GM18868 (cell line): ENCODE results near the gene FAM193A.
"Not testable (repeated sequence)": the region's sequence is repeated elsewhere in the genome, so short reads cannot be mapped to it uniquely, and the experiment has no call there.

ENCODE experiments used
- ATAC-seq: cut with Tn5 transposase; IDR thresholded peaks from one replicate; pipeline ENCODE4 v1.9.1; 2021; ENCODE audit warnings: mild to moderate bottlenecking, moderate library complexity; ENCODE audit not compliant: unreplicated experiment

FAM193A gene

DNA sequence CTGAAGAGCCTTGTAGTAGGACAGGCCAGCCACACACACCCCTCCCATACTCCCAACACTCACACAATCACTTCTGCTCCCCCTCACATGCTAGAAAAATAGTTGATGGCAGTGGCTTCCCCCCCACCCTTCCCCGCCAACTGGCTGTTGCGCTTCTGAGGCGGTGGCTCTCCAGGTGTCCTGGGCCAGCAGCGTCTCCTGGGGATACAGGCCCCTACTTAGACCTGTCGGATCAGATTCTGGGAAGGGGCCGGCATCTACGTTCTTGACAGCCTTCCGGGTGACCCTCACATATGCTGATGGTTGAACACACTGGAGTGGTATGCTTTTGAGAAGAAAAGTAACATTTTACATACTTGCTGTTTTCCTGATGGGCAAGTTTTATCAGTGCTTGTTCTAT, 179.8 kb downstream of the FAM193A start:
- no peak for ATAC-seq

DNA sequence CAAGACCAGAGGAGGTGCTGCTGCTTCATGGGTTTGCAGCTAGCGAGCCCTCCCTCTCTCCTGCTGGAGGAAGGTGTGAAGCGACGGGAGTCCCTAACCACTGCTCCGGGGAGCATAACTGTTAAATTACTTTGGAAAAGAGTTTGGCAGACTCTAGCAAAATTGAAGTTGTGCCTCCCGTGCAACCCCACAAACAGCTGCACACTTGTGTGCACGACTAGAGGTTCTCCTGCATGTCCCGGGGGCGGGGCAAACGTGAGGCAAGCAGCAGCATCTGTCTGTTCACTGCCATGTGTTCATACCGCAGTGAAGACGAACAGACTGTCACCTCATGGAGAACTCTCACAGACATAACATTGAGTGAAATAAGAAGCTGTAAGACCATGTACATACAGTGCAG, 185.1 kb downstream of the FAM193A start:
- ATAC-seq, result no peak

- ATAC-seq, result no peak
These were observed 185.6 kb downstream of the FAM193A start for GRCh38 chr4:2722033-2722432.

DNA sequence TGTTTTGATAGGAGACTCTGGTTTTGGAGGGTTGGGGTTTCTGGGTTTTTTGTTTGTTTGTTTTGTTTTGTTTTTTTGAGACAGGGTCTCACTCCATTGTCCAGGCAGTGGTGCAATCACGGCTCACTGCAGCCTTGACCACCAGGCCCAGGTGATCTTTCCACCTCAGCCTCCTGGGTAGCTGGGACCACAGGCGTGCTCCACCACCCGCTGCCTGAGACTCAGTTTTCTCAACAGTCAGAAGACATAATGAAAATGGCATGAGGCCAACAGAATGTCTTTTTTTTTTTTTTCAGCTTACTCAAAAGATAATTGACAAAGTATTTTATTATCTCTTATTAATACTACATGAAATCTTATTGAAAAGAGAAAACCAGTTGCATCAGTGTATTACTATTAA, 187.3 kb downstream of the FAM193A start:
- no peak for ATAC-seq

- ATAC-seq, result no peak
These were observed 188.9 kb downstream of the FAM193A start for GRCh38 chr4:2725380-2725779.

DNA sequence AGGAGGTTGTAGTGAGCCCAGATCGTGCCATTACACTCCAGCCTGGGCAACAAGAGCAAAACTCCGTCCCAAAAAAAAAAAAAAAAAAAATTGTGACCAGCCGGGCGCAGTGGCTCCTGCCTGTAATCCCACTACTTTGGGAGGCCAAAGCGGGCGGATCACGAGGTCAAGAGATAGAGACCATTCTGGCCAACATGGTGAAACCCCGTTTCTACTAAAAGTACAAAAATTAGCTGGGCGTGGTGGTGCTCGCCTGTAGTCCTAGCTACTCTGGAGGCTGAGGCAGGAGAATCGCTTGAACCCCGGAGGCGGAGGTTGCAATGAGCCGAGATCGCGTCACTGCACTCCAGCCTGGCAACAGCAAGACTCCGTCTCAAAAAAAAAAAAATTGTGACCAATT, 190.4 kb downstream of the FAM193A start:
- ATAC-seq, result not testable (repeated sequence)

DNA sequence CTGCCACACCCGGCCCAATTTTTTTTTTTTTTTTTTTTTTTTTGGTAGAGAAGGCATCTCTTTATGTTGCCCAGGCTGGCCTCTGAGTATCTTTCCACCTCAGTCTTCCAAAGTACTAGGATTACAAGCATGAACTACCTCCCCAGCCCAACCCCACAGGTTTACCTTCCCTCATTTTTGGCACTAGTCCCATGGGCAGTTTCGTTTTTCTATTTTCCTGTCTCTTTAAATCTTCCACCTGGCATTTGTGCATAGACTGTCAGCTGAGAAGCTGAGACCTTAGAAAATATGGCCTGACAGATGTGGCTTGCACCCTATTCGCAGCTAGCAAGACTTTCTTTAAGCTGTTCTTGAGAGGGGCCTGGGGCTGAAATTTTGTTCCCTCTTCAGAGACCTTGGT, 191.8 kb downstream of the FAM193A start:
- ATAC-seq, result no peak

- no peak for ATAC-seq
These were observed 192.5 kb downstream of the FAM193A start for GRCh38 chr4:2728806-2729532.

DNA sequence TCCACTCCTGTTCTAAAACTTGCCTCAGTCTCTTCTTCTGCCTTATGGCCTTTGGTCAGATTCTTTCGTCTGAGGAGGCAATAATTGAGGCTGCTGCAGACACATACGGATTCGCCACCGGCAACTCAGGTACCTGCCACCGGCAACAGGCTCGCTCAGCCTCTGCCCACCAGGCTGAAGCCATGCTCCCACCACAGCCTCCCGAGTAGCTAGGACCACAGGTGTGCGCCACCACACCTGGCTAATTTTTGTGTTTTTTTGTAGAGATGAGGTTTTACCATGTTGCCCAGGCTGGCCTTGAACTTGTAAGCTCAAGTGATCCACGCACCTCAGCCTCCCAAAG, 193.1 kb downstream of the FAM193A start:
- ATAC-seq, result no peak

DNA sequence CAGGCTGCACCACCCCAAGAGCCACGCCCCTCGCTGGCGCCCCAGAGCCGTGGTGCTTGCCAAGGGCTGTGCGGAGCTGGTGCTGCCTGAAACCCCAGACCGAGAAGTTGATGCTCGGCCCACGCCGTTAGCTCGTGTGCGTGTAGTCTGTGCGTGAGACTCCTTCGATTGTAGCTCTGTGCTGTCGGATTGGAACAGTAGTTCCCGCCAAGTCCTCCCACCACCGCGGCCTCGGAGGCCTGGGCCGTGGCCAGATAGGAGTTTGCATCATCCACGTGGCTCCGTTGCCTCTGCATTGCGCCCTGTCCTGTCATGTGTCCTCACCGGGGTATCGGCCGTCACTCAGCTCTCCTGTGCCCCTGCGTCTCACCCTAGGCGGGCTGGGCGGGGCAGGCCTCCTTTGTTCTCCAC, 195.5 kb downstream of the FAM193A start:
- no peak for ATAC-seq

DNA sequence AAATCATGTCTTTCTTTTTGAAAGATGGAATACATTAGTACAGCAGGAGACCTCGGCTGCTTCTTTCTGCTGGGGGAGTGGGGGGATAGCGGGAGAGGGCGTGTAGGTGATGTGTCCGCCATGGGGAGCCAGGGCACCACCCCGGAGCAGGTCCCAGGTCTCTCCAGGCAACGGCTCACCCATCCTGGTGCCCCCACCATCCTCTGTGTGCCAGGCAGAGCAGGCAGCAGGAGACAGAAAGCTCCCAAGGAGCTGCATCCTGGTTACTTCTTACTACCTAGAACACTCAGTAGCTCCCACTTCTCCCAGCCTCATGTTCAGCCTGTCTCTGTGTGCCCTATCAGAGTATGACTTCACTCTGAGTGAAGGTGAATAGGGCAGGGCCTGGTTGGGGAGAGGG, 196.1 kb downstream of the FAM193A start:
- ATAC-seq, result no peak

DNA sequence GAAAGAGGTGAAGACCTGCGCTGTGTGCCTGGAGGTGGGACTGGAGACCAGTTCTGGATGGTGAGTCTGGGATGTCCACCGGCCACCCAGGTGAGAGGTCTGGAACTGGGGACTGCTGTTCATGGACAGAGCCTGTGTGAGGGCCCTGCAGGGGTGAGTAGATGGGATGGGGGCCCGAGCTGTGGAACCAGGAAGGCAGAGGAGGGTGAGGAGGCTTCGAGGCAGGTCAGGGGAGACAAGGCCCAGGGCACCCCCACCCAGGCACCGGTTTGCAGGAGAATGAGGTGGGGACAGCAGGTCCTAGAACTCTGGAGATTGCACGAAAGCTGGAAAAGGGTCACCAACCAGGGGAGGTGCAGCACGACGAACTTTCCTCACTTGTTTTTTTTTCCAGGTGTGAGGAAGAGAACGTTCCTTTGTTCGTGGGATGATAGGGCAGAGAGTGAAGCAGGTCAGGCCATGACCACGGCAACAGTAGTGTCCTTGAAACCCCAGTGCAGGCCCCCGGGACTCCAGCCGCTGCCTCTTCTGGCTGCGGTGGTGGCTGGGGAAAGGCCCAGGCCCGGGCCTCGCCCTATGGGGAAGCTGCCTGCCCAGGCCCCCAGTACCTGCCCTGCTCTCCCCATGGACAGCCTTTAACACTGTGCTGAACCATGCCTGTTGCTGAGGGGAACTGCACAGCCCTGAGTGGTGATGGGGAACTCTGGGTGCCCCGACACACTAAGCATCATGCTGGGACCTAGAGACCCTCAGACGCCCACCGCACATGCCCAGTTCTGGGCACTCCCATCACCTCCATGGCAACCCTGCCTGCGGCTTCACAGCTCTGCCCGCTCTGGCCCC, 196.8 kb downstream of the FAM193A start:
- no peak for ATAC-seq

GRCh38 chr4:2733844-2734574, 197.6 kb downstream of the FAM193A start:
- ATAC-seq, result no peak

GRCh38 chr4:2734612-2735011, 198.2 kb downstream of the FAM193A start:
- ATAC-seq, result peak; percentile 64

DNA sequence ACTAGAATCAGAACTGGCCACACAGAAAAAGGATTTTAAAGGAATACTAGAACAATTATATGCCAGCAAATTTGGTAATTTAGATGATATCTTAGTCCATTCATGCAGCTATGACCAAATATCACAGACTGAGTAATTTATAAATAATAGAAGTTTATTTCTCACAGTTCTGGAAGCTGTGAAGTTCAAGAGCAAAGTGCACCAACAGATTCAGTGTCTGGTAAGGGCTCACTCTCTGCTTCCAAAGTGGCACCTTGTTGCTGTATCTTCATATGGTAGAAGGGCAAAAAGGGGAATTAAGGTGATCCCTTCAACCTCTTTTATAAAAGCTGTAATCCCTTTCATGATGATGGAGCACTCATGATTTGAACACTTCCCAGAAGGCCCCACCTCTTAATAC, 199.4 kb downstream of the FAM193A start:
- ATAC-seq, result no peak

DNA sequence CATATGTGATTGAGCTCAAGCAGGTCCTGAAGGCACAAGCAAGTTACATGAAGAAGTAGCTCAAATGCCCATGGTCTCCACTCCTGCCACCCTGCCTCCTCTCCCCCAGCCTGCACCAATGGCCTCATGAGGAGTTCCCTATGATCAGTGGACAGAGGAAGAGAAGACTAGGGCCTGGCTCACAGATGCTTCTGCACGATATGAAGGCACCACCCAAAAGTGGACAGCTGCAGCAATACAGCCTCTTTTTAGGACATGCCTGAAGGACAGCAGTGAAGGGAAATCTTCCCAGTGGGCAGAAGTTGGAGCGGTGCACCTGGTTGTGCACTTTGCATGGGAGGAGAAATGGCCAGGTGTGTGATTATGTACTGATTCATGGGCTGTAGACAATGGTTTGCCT, 201.8 kb downstream of the FAM193A start:
- ATAC-seq, result not testable (repeated sequence)

DNA sequence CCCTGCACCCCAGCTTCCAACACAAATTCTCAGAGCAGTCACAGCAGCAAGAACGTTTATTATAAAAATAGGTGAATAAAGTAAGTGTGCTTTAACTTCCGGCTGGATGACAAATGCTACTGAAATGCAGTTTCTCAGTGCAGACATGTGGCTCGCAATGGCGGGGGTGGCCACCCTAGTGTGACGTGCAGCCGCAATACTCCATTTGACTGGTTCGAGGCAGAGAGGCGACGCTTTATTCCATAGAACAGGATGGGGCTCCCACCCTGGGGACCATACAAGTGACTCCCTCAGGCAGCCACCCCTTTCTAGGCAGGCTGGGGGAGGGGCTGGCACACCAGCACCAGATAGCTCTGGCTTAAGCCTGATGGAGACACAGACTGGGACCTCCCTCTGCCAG, 205.2 kb downstream of the FAM193A start:
- ATAC-seq, result no peak

GRCh38 chr4:2742081-2742822, 205.8 kb downstream of the FAM193A start:
- ATAC-seq, result no peak

DNA sequence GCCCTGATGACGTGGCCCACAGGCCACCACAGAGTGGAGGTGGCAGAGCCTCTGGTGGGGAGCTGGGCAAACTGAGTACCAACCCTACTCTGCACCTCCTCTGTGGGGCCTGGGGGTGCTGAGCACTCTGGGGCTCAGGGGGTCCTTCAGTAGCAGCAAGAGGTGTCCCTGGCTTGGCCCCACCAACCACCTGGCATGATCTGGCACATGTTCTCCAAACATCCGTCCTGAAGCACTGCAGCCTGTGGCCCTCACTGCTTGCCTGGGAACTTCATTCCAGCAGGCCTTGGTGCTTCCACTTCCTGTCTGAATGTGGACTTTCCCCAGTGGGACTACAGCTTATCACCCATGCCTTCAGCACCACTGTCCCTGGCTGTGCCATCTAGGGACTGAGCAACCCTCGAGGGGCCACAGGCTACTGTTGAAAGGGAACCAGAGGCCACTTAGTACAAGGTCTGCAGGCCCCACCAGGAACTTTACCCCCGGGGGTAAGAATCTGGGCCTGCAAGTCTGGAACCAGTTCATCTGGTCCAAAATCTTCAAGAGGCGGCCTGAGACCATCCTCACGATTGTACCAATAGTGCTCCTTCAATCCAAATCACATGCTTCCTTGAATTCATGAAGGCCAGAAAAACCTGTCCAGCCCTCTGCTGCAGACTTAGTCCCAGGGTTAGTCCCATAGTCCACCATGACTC, 206.5 kb downstream of the FAM193A start:
- ATAC-seq, result no peak
